ENCODE results near the gene HTRA3. TPM values are rescaled to one million over a fixed set of nuclear protein-coding genes. Genes with fewer than 3 reads are reported as not detected.

HTRA3 gene
- total RNA-seq, 2 donors from 2014 or later = not detected

- no peaks in the 10 kb centered on the region for H3K27me3 Mint-ChIP-seq (ENCODE audit: low read depth)
- no peak overlapping the region for H3K27ac Mint-ChIP-seq
- H3K9me3 Mint-ChIP-seq = no peaks in the 10 kb centered on the region
- no peaks in the 10 kb centered on the region for H3K36me3 Mint-ChIP-seq (ENCODE audit: insufficient read depth in 2 of 2)
- no peak overlapping the region for H3K4me3 Mint-ChIP-seq
- H3K4me1 Mint-ChIP-seq (ENCODE audit: low read depth) = no peaks in the 10 kb centered on the region
- ATAC-seq (replicated peaks in 1 of 2) (no peak), DNase-seq (no peak)
Observed at GRCh38 chr4:8328456-8328855, 58.9 kb downstream of the HTRA3 start.

- Mint-ChIP-seq H3K4me3 (no peak overlapping the region), H3K27ac (no peak overlapping the region), H3K4me1 (ENCODE audit: low read depth) (no peaks in the 10 kb centered on the region), H3K9me3 (no peaks in the 10 kb centered on the region), H3K36me3 (ENCODE audit: insufficient read depth in 2 of 2) (no peaks in the 10 kb centered on the region), H3K27me3 (ENCODE audit: low read depth) (no peaks in the 10 kb centered on the region)
- ATAC-seq (replicated peaks in 1 of 2) (no peak), DNase-seq (no peak)
Observed at GRCh38 chr4:8328866-8329559, 59.5 kb downstream of the HTRA3 start.

DNA sequence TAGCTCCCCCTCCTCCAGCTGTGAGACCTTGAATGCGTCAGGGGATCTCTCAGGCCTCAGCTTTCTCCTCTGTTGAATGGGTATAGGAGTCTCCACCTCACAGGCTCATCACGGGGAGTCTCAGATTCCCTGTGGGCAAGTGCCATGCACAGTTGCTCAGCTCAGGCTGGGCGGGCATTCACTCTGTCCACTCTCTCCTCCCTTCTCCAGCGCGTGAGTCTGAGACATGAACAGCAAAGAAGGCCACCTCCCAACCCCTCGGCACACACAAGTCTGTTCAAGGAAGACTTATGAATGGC, 60.0 kb downstream of the HTRA3 start:
- no peak overlapping the region for H3K27ac Mint-ChIP-seq
- no peaks in the 10 kb centered on the region for H3K9me3 Mint-ChIP-seq
- H3K4me3 Mint-ChIP-seq = no peak overlapping the region
- DNase-seq = no peak
- H3K4me1 Mint-ChIP-seq (ENCODE audit: low read depth) = no peaks in the 10 kb centered on the region
- H3K27me3 Mint-ChIP-seq (ENCODE audit: low read depth) = no peaks in the 10 kb centered on the region
- H3K36me3 Mint-ChIP-seq (ENCODE audit: insufficient read depth in 2 of 2) = no peaks in the 10 kb centered on the region
- no peak for ATAC-seq (replicated peaks in 1 of 2)

DNA sequence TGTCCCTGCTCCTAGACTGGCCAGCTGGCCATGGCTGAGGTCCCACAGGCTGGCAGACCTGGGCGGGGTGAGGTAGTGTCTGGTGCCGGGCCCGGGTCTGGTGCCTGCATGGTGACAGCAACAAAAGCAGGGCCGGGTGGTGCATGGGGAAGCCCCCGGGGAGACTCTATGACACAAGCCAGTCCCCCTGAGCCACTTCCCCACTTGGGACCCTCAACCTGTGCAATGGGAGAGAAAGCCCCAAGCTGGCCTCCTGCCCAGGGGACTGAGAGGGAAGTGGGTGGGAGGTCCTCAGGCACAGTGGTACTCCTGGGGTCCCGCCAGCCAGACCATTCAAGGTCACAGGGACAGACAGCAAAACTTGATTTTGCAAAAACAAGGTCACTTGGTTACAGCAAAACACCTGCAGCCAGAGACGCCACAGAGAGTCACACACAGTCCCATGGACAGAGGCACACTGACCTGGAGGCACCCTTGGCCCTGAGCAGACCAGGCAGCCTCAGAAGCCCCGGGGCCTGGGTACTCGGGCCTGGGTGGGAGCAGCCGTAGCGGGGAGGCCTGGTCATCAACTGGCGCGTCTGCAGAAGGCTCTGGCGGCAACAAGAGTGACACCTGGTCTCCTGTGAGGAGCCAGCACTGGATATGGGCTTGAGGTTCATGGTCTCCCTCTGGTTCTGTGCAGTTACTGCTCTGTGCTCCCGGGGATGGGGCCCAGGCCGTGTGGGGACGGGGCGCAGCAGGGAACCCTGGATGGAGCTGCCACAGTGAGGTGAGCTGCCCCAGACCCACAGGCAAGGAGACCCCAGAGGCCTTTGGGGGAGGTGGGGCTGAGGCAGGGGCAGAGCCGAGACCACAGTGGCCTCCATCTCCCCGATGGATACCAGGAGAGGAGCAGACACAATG, 60.6 kb downstream of the HTRA3 start:
- Mint-ChIP-seq H3K27me3 (ENCODE audit: low read depth) (no peaks in the 10 kb centered on the region), H3K4me1 (ENCODE audit: low read depth) (no peaks in the 10 kb centered on the region), H3K27ac (no peak overlapping the region), H3K4me3 (no peak overlapping the region), H3K9me3 (no peaks in the 10 kb centered on the region), H3K36me3 (ENCODE audit: insufficient read depth in 2 of 2) (peaks cover 0 to under 1% of the 10 kb centered on the region in 2 donors)
- DNase-seq (no peak), ATAC-seq (replicated peaks in 1 of 2) (no peak)

DNA sequence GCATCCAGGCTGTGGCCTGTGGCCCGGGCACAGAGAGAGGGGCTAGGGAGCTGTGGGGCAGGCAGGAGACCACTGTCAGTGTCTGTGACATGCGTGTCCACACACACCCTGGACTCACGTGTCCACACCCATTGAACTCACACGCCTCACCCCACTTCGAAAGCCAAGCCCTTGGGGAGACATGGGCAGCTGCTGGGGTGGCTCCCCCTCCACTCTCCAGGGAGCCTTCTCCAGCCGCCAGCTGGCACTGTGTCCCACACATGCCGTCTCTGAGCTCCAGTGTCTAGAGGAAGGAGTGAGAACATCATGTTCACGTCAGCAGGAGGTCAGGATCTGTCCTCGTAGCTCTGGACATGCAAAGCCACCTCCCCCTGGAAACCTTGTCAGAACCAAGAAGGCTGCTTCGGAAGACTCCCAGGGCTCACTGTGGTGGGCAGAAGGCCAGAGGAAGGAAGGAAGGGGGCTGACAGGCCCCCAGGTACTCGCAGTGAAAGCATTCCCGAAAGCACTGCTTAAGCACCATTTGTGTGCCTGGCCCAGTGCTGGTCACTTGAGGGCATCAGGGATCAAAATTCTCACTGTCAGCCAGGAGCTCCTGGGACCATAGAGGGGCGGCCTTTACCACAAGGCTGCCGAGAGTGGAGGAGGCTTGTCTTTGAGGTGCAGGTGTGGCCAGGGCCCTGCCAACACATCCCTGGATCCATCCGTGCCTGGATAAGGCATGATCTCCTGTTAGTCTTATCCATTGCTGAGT, 61.4 kb downstream of the HTRA3 start:
- Mint-ChIP-seq H3K27me3 (ENCODE audit: low read depth) (no peaks in the 10 kb centered on the region), H3K4me1 (ENCODE audit: low read depth) (no peaks in the 10 kb centered on the region), H3K36me3 (ENCODE audit: insufficient read depth in 2 of 2) (peaks cover 0 to 4% of the 10 kb centered on the region in 2 donors), H3K27ac (no peak overlapping the region), H3K9me3 (peaks cover 2 to 3% of the 10 kb centered on the region in 2 donors), H3K4me3 (no peak overlapping the region)
- DNase-seq (no peak), ATAC-seq (replicated peaks in 1 of 2) (no peak)

GRCh38 chr4:8331575-8331955, 62.0 kb downstream of the HTRA3 start:
- ATAC-seq (replicated peaks in 1 of 2) (no peak), DNase-seq (no peak)
- Mint-ChIP-seq H3K27ac (no peak overlapping the region), H3K27me3 (ENCODE audit: low read depth) (no peaks in the 10 kb centered on the region), H3K4me3 (no peak overlapping the region), H3K36me3 (ENCODE audit: insufficient read depth in 2 of 2) (peaks cover 0 to 5% of the 10 kb centered on the region in 2 donors), H3K4me1 (ENCODE audit: low read depth) (no peaks in the 10 kb centered on the region), H3K9me3 (peaks cover 5 to 6% of the 10 kb centered on the region in 2 donors)

- DNase-seq = no peak
Observed at GRCh38 chr4:8332038-8332857, 62.7 kb downstream of the HTRA3 start.

GRCh38 chr4:8332891-8333331, 63.4 kb downstream of the HTRA3 start:
- peaks cover 3 to 8% of the 10 kb centered on the region in 2 donors for H3K36me3 Mint-ChIP-seq (ENCODE audit: insufficient read depth in 2 of 2)
- peaks cover 7 to 10% of the 10 kb centered on the region in 2 donors for H3K9me3 Mint-ChIP-seq
- H3K27me3 Mint-ChIP-seq (ENCODE audit: low read depth) = no peaks in the 10 kb centered on the region
- no peaks in the 10 kb centered on the region for H3K4me1 Mint-ChIP-seq (ENCODE audit: low read depth)
- no peak overlapping the region for H3K4me3 Mint-ChIP-seq
- no peak overlapping the region for H3K27ac Mint-ChIP-seq
- ATAC-seq (replicated peaks in 1 of 2) = no peak
- no peak for DNase-seq

More at GRCh38 chr4:8332038-8332857, 62.7 kb downstream of the HTRA3 start:
- peaks cover 3 to 8% of the 10 kb centered on the region in 2 donors for H3K36me3 Mint-ChIP-seq (ENCODE audit: insufficient read depth in 2 of 2)
- ATAC-seq (replicated peaks in 1 of 2) = no peak
- peaks cover 7 to 10% of the 10 kb centered on the region in 2 donors for H3K9me3 Mint-ChIP-seq
- H3K27me3 Mint-ChIP-seq (ENCODE audit: low read depth) = no peaks in the 10 kb centered on the region
- no peak overlapping the region for H3K27ac Mint-ChIP-seq
- H3K4me3 Mint-ChIP-seq = no peak overlapping the region
- H3K4me1 Mint-ChIP-seq (ENCODE audit: low read depth) = no peaks in the 10 kb centered on the region

DNA sequence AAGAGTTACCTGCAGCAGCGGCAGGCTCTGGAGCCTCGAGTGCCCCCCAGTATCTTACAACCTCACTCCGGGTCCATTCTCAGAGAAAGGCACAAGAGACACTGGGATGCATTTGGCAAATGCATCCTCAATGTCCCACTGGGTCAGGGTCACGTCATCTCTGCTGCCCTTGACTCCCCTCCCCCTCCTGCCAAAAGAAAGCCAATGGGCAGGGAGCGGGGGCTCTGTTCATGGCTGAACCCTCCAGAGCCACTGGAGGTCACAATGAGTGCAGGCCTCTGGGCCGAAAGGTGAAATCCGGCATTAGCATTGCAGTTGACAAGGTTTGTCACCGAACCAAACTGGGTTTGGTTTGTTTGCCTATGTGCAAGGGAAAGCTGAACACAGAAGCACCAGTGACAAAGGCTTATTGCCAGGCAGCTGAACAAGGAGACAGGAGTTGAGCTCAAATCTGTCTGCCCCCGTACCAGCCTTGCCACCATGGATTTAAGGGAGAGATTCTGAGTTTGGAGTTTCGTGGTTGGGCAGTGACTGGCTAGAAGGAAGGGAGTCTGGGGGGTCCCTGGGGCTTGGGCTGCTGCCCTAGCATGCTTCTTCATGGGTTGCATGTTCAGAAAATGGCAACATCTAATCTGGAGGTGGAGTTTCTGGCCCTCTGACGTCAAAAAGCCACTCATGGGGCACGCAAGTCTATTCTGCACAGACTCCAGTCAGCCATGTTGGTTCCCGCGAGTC, 64.3 kb downstream of the HTRA3 start:
- Mint-ChIP-seq H3K36me3 (ENCODE audit: insufficient read depth in 2 of 2) (peaks cover 5 to 9% of the 10 kb centered on the region in 2 donors), H3K4me3 (no peak overlapping the region), H3K4me1 (ENCODE audit: low read depth) (no peaks in the 10 kb centered on the region), H3K27ac (no peak overlapping the region), H3K9me3 (peaks cover 7 to 14% of the 10 kb centered on the region in 2 donors), H3K27me3 (ENCODE audit: low read depth) (no peaks in the 10 kb centered on the region)
- no peak for ATAC-seq (replicated peaks in 1 of 2)
- no peak for DNase-seq

DNA sequence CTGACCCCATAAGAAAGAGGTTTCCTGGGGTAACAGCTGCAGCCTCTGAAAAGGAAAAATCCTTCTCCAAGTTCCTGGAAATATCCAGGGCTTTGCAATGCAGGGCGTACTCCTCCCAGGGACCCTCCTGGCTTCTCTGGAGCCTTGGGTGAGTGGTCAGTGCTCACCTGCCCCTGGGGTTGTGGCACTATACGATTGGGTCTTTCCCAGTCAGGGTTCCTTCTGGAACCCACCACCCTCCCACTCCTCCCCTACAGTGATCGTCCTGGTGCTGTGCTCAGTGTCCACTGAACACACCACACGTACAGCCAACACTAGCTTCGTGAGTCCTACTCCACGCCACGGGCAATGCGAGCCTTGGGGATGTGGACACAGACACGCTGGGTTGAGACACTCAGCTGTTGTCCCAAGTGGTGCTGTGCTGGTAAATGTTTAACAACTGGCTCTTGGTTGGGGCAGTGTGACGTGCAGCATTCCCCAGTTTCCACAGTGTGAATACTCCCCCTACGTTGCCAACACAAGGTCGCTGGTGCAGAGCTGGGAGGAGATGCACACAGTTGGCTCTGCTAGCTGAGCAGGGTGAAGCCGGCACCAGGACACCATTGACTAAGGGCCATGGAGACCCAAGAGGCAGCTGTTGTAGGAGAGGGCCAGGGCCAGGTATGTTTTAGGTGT, 65.4 kb downstream of the HTRA3 start:
- peaks cover 5 to 9% of the 10 kb centered on the region in 2 donors for H3K36me3 Mint-ChIP-seq (ENCODE audit: insufficient read depth in 2 of 2)
- H3K4me1 Mint-ChIP-seq (ENCODE audit: low read depth) = no peaks in the 10 kb centered on the region
- H3K27me3 Mint-ChIP-seq (ENCODE audit: low read depth) = no peaks in the 10 kb centered on the region
- no peak overlapping the region for H3K27ac Mint-ChIP-seq
- H3K4me3 Mint-ChIP-seq = no peak overlapping the region
- peaks cover 7 to 14% of the 10 kb centered on the region in 2 donors for H3K9me3 Mint-ChIP-seq
- DNase-seq = no peak
- ATAC-seq (replicated peaks in 1 of 2) = no peak

DNA sequence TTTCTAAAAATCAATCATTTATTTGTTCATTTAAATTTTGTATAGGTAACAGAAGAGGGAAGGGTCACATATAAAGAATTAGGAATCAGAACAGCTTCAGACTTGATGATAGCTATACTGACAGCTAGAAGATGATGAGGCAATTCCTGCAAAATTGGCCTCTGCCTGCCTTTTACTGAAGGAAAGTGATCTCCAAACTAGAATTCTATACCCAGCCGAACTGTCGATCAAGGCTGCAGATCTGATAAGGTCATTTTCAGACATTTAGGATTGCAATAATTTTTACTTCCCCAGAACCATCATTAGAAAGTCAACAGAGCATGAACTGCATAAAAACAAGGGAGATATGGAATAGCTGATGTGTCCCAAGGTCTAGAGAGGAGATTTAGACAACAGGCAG, 66.3 kb downstream of the HTRA3 start:
- Mint-ChIP-seq H3K36me3 (ENCODE audit: insufficient read depth in 2 of 2) (peaks cover 5 to 9% of the 10 kb centered on the region in 2 donors), H3K4me3 (no peak overlapping the region), H3K9me3 (peaks cover 7 to 14% of the 10 kb centered on the region in 2 donors), H3K27me3 (ENCODE audit: low read depth) (no peaks in the 10 kb centered on the region), H3K4me1 (ENCODE audit: low read depth) (no peaks in the 10 kb centered on the region), H3K27ac (no peak overlapping the region)
- DNase-seq = no peak
- ATAC-seq (replicated peaks in 1 of 2) = no peak
